GM21619 (cell line): ENCODE measurements around the gene GTF3C5.
"Not testable (repeated sequence)": the region's sequence is repeated elsewhere in the genome, so short reads cannot be mapped to it uniquely, and the experiment has no call there.

Experiments used
- ATAC-seq: cut with Tn5 transposase; IDR thresholded peaks from one replicate; pipeline ENCODE4 v1.9.1; 2021; ENCODE audit not compliant: unreplicated experiment

GTF3C5 gene, protein sequence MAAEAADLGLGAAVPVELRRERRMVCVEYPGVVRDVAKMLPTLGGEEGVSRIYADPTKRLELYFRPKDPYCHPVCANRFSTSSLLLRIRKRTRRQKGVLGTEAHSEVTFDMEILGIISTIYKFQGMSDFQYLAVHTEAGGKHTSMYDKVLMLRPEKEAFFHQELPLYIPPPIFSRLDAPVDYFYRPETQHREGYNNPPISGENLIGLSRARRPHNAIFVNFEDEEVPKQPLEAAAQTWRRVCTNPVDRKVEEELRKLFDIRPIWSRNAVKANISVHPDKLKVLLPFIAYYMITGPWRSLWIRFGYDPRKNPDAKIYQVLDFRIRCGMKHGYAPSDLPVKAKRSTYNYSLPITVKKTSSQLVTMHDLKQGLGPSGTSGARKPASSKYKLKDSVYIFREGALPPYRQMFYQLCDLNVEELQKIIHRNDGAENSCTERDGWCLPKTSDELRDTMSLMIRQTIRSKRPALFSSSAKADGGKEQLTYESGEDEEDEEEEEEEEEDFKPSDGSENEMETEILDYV

DNA sequence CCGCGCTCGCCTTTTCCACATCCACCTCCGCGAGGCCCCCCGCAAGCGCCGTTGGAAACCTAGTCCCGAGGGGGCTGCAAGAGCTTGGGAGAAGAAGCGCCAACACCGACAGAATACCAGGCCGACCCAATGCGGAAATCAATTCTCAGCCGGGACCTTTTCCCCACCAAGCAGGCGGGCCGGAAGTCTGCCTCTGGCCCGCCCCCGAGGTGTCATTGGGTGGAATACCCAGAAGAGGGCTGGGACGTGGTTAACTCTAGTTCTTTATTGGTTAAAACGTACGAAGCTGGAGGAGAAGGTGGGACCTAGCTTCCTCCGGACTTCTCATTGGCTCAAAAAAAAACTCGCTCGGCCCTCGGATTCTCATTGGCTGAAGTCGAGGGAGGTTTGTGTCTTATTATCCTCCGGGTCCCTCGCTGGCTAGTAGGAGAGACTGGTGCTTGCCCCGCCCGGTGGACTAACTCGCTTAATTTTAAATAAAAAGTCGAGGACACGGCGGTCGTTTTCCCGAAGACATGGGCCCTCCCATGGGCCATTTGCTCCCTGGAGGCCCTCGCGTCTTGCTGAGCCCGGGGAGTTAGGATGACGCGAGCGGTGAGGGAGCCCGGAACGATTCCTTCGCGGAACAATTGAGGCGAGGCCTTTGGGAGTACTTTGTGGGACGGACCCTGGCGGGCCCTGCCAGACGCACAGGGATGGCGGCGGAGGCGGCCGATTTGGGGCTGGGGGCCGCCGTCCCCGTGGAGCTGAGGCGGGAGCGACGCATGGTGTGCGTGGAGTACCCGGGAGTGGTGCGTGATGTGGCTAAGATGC is at the start of gene GTF3C5:
GTF3C5 (plus strand) TSS at position 681 of the 813 bp plus-strand sequence; CDS start at position 696, 15 bp downstream.
- peak; percentile 94 for ATAC-seq

DNA sequence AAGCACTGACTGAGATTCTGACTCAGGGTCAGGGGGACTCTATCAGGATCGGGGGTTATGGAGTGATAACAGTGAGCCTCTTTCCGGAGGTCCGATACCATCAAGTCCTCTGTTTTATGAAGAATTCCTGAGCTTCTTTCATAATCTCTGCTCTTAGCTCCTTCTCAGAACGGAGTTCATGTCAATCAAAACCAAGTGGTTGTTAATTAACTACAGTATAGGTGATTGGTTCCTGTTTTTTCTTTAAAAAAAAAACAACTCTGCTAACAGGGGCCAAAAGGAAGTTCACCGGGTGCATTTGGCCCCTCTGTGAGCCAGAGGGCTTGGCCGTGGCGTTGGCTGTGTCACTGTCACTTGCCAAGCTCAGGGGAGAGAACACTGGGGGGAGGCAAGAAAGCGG is 48.3 kb upstream of the GTF3C5 start:
- ATAC-seq, result no peak

DNA sequence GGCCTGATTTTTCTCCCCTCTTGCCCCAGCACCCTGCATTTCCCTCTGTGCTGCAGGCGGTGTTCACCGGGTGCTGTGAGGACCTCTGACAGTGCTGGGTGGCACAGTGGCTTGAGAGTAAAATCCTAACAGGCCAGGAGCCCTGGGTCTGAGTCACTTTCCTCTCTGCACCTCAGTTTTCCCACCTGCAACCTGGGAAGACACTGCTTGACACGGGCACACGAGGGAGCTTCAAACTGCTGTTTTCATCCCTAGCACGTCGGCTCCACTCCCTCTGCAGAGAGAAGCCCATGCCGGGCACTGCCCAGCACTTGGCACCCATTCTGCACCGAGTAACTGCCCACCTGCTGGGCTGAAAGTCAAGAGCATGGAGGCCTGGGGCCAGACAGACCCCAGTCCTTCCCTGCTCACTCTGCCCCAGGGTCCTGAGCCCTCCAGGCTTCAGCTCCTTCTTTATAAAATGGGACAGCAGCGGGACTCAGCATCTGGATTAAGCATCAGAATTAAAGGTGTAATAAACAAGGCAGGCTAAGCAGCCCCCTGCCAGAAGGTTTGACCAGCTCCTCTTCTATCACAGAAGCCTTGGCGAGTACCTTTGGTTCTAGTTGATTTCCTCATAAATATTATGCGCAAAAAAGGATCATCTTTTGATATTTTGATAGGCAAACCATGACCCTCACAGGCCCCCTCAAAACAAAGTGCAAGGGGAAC is 47.2 kb upstream of the GTF3C5 start:
- ATAC-seq, result no peak

DNA sequence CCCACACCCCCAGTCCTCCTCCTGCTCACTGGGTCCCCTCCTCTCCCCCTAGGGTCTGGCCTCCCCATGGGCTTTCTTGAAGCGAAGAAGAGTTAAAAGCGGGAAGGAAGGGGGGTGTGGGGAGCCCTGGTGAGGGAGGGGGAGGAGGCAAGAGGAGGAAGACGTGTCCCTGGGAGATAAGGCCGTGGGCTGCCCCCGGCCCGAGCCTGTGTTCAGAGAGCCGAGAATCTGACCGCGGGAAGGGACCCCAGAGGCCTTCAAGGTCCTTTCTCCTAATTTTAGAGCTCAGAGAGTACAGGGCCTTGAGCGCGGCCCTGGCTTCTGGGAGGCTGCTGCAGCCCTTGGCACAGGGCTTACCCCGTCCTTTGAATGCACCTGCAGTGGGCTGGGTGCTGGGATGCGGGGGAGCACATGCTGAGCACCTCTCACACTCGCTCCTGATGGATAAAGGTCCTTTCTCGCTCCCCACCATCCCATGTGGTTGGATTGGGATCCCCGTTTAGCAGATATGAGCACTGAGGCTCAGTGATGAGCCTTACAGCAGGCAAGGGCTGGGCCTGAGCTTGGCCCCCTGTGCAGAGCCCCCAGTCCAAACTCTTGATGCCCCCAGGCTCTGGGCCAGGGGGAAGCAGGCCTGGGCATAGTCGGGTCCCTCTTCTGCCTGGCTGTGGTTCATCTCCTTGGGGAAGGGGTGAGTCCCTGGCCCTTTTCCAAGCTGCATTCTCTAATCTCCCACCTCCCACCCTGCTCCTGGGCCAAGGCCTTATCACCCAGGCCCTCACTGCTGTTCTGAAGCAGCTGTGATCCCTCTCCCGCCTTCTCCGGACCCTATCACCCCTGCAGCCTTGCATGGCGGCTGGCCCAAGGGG is 46.4 kb upstream of the GTF3C5 start:
- ATAC-seq, result no peak

DNA sequence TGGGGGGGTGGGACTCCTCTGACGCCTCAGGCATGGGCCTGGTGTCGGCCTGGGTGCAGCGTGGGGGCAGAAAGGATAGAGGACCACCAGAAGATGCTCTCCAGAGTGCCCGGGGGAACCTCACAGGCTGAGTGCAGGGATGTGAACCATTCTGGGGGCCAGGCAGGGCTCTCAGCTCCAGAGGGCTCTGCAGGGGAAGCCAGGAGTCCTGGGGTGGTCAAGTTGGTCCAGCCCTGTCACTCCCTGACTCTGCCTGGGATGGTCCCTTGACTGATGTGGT is 45.8 kb upstream of the GTF3C5 start:
- no peak for ATAC-seq

DNA sequence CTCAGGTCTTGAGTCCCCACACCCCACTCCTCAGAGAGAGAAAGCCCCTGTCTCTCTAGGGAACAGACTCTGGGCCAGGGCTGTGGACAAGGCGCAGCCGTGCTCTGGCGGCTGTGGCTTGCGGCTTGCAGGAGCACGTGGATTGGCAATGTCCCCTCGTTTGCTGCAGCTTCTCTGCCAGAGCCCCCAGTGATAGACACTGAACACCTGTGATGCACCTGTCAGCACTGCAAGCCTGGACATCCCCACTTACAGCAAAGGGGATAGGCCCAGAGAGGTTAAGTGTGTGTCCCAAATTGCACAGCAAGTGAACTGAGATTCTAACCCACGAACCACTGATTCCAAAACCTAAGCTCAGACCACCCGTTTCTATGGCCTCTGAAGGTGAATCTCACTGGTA is 45.3 kb upstream of the GTF3C5 start:
- no peak for ATAC-seq

DNA sequence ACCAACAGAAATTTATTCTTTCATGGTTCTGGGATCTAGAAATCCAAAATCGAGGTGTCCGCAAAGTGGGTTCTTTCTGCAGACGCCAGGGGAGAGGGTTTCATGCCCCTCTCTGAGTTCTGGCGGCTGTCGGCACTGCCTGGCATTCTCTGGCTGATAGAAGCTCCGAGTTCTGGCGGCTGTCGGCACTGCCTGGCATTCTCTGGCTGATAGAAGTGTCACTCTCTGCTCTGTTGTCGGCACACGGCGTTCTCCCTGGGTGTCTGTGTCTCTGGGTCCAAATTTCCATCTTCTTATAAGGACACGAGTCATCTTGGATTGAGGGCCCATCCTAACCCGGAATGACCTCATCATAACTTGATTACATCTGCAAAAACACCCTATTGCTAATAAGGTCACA is 44.7 kb upstream of the GTF3C5 start:
- no peak for ATAC-seq

DNA sequence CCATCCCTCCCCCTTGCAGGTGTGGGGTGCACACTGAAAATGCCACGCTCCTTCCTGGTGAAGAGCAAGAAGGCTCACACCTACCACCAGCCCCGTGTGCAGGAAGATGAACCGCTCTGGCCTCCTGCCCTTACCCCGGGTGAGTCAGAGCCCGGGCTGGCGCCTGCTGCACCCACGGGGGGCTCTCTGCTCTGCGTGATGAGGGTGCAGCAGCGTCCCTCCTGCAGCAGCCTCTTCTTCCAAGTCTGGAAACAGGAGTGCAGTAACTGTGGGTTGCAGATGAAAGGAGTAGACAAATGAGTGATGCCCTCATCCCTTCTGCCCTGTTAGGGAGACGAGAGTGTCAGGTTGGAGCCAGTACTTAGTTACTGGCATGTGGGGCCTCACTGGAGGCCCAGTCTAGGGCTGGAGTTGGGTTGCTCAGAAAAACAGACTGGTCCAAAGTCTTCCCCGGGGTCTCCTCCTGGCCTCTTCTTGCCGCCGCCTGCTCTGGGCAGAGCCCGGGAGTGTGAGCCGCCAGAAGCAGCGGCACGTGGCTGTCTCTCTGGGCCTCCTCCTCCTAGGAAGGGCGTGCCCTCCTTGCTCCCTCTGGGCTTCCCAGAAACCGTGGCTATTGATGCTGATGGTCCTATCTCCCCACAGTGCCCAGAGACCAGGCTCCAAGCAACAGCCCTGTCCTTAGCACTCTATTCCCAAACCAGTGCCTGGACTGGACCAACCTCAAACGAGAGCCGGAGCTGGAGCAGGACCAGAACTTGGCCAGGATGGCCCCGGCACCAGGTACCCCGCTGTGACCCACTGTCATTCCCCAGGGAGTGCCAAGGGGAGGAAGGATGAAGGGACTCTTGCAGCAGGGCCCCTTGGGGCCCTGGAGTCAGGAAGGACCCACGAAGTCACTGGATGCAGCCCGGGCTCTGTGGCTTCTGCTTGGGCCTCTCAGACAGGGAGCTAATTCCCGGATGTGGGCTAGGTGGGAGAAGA is 43.9 kb upstream of the GTF3C5 start:
- no peak for ATAC-seq

DNA sequence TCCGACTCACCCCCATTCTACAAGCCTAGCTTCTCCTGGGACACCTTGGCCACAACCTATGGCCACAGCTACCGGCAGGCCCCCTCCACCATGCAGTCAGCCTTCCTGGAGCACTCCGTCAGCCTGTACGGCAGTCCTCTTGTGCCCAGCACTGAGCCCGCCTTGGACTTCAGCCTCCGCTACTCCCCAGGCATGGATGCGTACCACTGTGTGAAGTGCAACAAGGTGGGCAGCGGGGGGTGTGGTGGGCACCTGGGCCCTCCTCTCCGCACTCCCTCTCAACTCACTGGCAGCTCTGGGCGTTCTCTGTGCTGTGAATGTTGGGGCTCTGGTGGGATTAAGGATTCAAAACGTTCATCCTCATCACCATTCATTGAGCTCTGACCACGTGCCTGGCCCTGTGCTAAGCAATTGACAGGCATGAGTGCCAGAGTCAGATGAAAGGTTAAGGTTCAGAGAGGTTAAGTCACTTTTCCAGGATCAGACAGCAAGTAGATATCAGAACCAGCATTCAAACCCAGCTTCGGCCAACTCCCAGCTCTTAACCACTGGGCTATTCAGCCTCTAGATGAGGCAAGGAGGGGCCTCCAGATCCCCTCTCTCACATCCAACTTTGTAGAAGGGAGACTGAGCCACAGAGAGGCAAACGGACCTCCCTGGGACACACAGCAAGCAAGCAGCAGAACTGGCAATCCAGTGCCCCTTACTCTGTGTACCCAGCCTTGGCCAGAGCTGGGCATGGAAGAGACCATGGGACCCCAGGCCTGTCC is 42.4 kb upstream of the GTF3C5 start:
- ATAC-seq, result no peak

DNA sequence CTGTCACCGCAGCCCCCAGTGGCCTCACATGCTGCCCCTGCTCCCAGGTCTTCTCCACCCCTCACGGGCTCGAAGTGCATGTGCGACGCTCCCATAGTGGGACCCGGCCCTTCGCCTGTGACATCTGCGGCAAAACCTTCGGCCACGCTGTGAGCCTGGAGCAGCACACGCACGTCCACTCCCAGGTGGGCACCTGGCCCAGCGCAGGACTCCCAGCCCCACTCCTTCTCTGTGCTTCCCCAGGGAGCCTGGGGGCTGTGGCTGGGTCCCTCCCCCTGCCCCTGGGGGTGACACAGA is 41.8 kb upstream of the GTF3C5 start:
- ATAC-seq, result no peak

DNA sequence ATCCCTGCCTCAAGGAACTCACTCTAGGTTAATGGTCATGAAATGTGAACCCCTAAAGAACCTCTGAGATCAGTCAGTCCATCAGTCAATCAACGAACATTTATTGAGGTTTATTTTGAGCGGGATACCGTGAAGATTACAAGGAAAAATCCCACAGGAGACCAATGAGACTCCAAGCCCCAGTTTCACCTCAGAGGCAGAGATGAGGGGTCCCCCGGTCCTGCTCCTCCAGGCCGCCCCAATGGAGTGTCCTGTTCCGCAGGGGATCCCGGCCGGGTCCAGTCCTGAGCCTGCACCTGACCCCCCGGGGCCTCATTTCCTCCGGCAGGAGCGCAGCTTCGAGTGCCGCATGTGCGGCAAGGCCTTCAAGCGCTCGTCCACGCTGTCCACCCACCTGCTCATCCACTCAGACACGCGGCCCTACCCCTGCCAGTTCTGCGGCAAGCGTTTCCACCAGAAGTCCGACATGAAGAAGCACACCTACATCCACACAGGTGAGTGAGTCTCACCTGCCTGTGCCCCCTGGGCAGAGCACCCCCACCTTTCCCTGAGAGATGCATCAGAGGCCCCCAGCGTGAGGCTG is 41.3 kb upstream of the GTF3C5 start:
- ATAC-seq, result no peak

DNA sequence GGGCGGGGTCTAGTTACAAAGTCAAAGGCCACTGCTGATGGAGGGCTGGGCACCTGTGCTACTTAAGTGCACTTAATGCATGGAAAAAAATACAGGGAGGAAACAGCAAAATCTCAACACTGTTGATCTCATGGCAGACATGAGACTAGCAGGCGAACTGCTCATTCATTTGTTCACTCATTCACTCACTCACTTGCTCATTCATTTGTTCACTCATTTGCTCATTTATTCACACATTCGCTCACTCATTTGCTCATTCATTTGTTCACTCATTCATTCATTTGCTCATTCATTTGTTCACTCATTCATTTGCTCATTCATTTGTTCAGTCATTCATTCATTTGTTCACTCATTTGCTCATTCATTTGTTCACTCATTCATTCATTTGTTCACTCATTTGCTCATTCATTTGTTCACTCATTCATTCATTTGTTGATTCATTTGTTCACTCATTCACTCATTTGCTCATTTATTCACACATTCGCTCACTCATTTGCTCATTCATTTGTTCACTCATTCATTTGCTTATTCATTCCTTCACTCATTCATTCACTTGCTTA is 40.7 kb upstream of the GTF3C5 start:
- not testable (repeated sequence) for ATAC-seq

DNA sequence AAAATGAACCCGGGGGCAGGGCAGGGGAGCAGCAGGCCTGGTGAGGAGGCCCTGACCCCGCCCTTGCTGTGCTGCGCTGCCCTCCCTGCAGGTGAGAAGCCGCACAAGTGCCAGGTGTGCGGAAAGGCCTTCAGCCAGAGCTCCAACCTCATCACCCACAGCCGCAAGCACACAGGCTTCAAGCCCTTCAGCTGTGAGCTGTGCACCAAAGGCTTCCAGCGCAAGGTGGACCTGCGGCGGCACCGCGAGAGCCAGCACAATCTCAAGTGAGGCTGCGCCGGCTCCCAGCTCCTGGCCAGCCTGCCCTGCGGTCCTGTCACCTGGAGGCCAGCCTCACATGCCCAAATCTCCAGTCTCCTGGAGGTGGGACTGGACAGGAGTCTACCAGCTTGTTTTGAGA is 40.0 kb upstream of the GTF3C5 start:
- ATAC-seq, result no peak

DNA sequence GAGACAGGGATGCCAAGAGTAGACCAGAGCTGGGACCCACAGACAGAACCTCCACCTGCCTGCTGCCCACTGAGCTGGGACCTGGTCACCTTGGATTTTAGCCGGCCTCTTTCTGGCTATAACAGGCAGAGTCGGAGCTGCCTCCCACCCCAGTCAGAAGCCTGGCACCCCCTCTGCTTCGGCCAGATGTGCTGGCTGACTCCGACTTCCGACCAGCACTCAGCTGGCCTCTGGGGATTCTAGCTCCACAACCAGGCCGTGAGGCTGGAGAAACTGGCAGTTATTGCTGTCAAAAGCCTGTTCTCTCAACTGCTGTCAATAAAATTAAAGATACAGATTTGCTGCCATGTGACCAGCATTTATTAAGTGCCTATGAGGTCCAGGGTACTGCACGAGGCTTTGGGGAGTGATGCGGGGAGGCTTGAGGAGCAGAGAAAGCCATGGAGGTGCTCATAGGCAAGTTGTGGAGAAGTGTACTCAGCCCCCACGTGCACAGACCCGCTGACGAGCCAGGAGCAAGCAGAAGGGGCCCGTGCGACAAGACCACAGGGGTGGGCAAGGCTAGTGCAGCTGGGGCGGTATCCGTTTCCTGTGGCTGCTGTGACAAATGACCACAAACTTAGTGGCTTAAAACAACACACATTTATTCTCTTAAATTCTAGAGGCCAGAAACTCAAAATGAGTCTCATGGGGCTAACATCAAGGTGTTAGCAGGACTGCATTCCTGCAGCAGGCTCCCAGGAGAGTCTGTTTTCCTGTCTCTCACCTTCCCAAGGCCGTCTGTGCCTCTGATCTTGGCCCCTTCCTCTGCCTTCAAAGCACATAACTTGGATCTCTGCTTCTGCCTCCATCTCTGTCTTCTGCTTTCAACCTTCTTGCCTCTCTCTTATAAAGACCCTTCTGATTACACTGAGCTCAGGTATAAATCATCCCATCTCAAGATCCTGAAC is 39.2 kb upstream of the GTF3C5 start:
- no peak for ATAC-seq

DNA sequence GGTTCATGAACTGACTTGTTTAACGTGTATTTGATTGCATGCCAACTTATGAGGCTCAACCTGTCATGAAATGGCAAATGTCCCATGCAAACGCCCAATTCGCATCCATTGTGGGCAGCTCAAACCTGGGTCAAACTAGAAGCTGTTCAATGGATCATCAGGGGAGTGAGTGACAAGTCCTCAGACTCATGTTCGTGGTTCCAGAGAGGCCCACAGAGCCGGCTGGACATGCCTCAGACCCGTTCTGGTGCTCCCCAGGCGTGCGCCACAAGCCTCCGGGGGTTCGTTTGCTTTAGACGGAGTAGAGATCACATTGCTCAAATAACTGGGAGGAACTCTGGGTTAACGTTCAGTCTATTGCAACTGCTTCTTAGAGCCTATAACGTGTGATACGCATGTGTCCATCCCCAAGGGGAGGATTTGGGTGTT is 37.3 kb upstream of the GTF3C5 start:
- ATAC-seq, result no peak

DNA sequence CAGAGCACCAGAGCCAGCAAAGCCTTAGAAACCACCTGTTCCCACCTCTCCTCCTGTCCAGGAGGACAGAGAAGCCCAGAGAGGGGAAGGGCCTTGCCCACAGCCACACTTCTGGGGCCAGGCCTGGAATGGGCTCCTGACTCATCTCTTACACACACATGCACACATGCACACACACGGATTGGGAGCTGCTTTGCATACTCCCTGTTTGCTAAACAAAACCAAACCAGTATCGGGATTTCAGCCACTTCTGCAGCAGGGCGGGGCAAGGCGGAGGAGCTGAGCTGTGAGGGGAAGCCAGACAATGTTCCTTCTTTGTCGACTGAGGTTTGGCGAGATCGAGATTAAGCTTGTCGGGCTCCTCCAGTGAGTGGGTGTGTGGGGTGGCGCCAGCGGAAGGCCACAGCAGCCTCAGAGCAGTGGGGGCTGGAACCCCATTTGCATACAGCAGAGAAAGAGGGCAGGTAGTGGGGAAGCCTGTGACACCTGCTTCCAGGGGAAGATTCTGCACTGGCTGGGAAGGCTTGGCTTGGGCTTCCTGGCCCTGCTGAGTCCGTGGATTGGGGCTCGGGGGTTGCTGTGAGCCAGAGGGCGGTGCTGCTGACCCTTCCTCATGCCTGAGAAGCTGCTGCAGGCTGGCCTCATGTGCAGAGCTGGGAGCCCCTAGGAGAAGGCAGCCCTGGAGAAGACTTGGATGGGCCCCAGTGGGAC is 36.2 kb upstream of the GTF3C5 start:
- ATAC-seq, result peak; percentile 58

DNA sequence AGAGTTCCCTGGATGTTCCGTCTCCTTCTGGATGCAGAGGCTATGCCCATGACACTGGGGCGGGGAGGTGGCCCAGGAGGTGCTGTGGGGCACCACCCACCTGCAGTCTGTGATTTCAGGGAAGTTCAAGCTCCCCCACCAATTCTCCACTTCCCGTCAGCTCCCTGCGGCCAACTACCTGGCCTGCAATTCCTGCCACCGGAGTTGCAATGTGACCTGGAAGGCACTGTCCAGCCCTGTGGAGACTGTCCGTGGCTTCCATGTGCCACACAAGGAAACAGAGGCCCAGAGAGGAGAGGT is 35.7 kb upstream of the GTF3C5 start:
- no peak for ATAC-seq
